Middle frontal gyrus (tissue), 1 donor: ENCODE data around the gene SEC24A.
"Not testable (repeated sequence)": the region's sequence is repeated elsewhere in the genome, so short reads cannot be mapped to it uniquely, and the experiment has no call there.

ENCODE experiments used
- DNase-seq: peaks from one replicate; pipeline ENCODE4 v3.0.0-alpha.2; 2015; ENCODE audit warnings: low spot score; ENCODE audit errors: extremely low spot score

The SEC24A gene

DNA sequence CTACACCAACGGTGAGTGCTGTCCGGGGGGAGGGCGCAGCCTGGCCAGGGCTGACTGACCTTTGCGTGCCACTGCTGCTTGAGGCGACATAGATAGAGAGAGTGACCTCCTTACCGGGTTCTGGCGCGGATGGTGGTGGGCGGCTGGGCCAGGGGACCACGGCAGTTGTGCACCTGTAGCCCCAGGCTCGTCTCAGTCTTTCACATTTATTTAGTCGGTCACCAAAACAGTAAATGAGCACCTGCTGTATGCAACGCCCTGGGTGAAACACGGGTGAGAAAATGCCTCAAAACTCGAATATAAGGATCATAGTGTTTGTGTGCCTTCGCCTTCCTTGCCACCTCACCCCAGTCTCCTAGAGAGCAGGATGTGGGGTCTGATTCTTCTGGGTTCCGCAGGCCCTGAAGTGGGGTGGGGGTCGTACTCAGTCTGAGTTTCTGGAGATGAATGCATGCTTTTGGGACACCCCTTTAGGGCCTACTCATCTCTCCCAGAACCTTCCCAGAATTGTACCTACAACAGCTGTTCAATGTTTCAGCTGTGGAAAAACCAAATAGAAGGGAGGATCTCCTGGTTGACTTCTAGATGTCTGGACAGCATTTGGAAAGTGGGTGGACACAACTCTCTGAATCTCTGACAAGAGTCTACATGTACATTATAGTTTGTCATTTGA is 714 bp downstream of the SEC24A start:
- DNase-seq: no peak

DNA sequence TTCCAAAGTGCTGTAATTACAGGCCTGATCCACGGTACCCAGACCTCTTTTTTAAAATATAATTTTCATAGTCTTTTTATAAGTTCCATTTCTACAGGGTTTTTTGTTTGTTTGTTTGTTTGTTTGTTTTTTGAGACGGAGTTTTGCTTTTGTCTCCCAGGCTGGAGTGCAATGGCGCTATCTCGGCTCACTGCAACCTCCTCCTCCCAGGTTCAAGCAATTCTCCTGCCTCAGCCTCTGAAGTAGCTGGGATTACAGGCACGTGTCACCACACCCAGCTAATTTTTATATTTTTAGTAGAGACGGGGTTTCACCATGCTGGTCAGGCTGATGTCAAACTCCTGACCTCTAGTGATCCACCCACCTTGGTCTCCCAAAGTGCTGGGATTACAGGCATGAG is 2.1 kb downstream of the SEC24A start:
- not testable (repeated sequence) for DNase-seq

DNA sequence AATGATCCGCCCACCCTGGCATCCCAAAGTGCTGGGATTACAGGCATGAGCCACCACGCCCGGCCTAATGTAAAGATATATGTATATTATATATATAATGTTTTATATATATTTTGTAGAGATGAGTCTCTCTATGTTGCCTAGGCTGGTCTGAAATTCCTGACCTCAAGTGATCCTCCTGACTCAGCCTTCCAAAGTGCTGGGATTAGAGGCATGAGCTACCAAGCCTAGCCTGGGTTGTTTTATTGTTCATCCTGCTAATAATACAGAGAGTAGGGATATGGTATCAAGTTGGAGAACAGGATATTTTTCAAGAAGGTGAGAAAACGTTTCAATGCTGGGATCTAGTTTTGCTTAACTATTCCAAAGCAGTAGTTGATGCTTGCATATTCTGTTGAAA is 2.9 kb downstream of the SEC24A start:
- DNase-seq: no peak

DNA sequence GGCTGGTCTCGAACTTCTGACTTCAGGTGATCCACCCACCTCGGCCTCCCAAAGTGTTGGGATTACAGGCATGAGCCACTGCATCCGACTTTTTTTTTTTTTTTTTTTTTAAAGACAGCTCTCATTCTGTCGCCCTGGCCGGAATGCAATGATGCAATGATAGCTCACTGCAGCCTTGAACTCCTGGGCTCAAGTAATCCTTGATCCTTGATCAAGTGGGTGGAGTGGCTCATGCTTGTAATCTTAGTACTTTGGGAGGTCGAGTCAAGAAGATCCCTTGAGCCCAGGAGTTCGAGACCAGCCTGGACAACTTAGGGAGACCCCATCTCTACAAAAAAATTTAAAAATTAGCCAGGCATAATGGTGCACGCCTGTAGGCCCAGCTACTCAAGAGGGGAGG is 8.1 kb downstream of the SEC24A start:
- no peak for DNase-seq

DNA sequence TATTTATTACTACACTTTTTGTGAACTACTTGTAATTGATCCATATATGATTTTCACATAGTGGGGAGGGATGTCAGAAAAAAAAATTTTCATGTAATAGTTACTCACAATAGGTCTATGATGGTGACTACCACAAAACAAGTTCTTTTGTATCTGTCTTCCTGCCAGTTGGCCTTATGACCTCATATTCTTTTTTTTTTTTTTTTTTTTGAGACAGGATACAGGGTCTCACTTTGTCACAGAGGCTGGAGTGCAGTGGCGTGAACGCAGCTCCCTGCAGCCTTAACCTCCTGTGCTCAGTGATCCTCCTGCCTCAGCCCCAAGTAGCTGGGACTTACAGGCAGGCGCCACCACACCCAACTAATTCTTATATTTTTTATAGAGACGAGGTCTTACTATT is 10.9 kb downstream of the SEC24A start:
- DNase-seq: no peak

DNA sequence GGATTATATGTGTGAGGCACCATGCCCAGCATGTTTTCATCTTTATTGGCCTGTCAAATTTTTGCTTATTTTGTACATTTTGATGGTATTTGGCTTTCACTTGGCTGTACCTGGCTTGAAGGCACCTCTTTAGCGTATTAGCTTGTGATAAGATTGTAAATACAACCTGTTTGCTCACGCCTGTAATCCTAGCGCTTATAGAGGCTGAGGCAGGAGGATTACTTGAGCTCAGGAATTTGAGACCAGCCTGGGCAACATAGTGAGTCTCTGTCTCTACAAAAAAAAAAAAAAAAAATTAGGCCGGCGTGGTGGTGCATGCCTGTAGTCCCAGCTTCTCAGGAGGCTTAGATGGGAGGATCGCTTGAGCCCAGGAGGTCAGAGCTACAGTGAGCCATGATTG is 11.3 kb downstream of the SEC24A start:
- no peak for DNase-seq

DNA sequence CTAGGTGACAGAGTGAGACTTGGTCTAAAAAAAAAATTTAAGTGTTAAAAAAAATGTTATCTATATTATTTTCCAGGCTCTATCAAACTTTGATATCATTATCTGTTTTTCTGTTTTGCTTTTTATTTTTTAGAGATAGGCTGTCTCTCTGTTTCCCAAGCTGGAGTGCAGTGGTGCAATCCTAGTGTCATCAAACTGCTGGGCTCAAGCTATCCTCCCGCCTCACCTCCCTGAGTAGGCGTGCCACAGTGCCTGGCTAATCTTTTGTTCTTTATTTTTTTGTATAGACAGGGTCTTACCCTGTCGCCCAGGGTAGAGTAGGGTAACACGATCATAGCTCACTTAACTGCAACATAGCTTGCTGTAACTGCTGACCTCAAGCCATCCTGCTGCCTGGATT is 14.4 kb downstream of the SEC24A start:
- DNase-seq: no peak

DNA sequence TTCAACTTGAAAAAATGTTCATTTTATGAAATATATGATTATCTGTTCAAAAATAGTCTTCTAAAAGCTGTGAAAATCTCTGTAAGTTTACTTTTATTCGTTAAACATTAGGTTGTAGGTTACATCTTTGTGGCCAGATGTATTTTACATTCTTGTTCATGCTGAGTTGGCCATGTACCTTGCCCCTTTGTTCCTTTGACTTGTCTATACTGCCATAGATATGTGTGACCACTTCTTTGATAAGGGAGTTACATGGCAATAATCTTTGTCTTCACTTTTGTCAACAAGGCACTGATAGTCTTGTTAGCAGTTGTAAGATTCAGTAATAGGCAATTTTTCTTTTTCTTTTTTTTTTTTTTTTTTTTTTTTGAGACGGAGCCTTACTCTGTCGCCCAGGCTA is 15.9 kb downstream of the SEC24A start:
- no peak for DNase-seq

DNA sequence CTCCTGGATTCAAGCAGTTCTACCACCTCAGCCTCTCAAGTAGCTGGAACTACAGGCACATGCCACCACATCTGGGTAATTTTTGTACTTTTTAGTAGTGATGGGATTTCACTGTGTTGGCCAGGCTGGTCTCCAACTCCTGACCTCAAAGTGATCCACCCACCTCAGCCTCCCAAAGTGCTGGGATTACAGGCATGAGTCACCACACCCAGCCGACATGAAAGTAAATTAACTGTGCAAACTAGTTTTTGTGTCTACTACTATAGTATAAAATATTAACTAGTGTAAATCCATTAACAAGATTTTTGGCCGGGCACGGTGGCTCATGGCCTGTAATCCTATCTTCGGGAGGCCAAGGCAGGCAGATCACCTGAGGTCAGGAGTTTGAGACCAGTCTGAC is 25.0 kb downstream of the SEC24A start:
- DNase-seq: not testable (repeated sequence)

DNA sequence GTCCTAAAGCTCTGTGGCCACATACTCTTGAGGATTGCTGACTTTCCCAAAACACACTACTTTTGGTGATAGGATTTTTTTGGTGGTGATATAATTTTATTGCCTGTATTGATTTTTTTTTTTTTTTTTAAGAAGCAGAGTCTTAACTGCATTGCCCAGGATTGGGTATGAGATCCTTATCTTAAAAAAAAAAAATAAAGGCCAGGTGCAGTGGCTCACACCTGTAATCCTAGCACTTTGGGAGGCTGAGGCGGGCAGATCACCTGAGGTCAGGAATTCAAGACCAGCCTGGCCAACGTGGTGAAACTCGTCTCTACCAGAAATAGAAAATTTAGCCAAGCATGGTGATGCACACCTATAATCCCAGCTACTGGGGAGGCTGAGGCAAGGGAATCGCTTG is 28.8 kb downstream of the SEC24A start:
- not testable (repeated sequence) for DNase-seq

DNA sequence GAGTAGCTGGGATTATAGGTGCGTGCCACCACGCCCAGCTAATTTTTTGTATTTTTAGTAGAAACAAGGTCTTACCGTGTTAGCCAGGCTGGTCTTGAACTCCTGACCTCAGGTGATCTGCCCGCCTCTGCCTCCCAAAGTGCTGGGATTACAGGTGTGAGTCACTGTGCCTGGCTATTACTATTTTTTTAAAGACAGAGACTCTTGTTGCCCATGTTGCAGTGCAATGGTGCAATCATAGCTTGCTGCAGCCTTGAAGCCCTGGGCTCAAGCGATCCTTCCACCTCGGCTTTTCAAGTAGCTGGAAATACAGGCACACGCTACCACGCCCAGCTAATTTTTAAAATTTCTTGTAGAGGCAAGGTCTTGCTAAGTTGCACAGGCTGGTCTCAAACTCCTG is 41.6 kb downstream of the SEC24A start:
- not testable (repeated sequence) for DNase-seq

DNA sequence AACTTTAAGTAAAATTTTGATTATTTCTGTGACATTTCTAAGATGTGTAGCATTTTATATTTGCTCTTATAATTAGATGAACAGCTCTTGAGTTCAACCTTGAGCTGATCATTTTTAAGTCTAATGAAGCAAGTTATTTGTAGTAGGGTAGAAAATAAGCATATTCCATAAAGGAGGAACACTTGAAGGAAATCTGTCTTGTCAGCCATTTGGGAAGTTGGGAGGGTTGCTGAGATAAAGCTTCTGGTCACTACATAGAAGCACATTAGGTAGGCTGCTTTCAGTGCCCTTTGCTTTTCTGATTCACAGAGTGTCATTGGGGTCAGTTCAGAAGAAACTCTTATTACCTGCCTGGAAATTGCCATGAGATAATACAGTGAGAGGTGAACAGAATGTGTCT is 44.1 kb downstream of the SEC24A start:
- DNase-seq: no peak

DNA sequence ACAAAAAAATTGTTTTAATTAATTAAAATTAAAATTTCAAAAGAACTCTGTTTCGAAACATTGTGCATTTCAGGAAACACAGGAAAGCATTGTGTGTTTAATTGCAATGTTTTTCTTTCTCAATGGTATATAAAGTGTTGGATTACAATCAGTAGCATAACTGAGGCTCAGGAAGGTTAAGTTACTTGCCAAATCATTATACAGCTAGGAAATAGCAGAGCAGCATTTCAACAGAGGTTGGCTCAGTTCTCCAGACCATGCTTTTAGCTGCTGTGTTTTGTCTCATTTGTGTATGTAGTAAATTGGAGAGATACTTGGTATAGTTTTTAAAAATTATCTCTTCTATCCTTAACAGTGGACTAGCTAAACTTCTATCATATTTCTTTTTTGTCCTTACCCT is 59.7 kb downstream of the SEC24A start:
- no peak for DNase-seq

DNA sequence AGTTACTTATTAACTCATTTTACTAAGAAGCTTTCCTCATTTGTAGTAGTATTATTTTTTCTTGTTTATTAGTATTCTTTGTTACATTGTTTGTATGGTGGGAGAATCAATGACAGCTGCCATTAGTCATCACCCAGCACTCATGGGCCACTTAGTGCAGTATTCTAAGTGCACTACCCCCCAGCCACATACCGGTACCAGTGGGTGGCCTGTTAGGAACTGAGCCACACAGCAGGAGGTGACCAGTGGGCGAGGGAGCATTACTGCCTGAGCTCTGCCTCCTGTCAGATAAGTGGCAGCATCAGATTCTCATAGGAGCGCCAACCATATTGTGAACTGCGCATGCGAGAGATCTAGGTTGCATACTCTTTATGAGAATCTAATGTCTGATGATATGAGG is 65.5 kb downstream of the SEC24A start:
- DNase-seq: no peak

DNA sequence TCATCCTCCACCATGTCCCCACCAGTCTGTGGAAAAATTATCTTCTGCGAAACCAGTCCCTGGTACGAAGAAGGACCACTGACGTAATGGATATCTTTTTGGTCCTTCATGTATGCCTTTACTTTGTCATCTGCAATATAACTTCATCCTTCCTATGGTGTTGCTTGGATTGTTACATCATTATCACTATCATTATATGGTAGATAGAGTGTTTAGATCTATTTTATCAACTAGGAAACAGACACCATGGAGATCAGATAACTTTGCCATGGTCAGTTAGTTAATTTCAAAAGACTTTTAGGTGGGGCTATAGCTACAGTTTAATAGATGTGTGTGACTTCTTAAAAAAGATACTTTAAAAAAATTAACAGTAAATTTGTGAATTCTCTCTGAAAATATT is 66.0 kb downstream of the SEC24A start:
- DNase-seq: no peak

DNA sequence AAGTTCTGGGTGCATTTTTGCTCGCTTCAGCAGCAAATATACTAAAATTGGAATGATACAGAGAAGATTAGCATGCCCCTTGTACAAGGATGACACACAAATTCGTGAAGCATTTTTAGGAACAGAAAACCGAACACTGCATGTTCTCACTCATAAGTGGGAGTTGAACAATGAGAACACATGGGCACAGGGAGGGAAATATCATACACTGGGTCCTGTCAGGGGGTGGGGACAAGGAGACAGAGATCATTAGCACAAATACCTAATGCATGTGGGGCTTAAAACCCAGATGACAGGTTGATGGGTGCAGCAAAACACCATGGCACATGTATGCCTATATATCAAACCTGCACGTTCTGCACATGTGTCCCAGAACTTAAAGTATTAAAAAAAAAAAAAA is 66.9 kb downstream of the SEC24A start:
- not testable (repeated sequence) for DNase-seq

DNA sequence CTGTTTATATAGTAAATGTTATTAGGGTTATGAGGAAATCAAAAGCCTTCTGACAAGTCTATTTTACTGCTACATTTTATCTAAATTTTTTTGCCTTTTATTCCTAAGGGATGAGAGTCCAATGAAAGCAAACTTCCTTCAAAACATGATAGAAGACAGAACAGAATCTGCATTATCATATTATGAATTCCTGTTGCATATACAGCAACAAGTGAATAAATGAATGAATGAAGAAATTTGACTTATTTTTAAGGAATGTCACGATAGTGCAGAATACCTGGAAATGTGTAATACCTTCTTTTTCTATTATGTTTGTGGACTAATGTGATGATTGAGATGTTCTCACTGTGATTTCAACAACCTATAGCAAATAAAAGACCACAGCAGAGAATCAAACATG is 76.3 kb downstream of the SEC24A start:
- no peak for DNase-seq

DNA sequence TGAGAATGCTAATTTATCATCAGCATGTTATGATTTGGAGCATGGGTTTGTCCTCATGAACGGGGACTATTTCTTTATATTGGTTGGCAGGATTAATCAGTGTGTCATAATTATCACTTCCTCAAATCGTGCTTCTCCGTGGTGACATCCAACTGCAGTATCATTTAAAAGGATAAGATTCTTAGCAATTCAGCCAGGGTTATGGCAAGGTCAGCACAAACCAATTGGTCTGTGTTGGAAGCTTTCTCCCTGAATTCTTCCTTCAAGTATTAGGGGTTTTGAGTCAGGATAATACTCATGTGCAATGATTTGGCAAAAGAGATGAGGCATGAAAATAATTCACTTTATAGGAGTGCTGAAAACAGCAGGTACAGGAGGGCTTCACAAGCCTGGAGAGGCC is 84.2 kb downstream of the SEC24A start:
- DNase-seq: no peak

DNA sequence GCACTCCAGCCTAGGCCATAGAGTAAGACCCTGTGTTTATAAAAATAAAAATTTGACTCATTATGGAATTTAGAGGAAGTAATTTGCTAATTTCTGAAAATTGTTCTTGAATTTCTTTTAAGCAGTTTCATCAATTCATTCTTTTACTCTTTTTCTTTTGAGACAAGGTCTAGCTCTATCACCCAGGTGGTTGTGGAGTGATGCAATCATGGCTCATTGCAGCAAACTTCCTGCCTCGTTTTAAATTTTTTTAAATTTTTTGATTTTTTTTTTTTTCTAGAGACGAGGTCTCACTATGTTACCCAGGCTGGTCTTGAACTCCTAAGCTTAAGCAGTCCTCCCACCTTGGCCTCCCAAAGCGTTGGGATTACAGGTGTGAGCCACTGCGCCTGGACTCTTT is 86.7 kb downstream of the SEC24A start:
- DNase-seq: no peak

DNA sequence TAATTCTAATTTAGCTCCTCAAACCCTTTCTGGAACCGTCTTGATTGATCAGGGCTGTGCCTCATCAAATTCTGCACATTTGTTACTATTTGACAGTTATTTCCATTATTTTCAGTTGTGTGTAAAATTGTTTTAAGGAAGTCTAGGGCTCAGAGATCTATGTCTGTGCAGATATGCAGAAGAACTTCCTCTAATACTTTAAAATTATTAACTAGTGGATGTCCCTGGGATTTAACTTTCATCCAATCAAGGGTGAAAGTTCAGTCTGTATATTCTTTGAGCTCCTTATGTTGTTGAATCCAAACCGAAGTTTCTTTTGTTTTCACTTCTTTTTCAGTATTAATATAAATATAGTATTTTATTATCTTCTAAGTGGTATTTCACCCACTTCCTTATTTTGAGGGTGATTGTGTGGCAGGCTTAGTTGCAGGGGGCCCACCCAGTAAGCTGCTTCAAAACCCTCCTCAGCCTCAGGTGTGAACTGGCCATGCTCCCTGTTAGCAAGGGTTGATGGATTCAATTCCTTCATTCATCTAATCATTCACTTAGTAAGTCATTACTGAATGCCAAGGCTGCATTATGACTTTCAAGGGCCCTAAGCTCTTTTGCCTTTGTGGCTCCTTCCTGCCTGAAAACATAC is 87.7 kb downstream of the SEC24A start:
- no peak for DNase-seq

DNA sequence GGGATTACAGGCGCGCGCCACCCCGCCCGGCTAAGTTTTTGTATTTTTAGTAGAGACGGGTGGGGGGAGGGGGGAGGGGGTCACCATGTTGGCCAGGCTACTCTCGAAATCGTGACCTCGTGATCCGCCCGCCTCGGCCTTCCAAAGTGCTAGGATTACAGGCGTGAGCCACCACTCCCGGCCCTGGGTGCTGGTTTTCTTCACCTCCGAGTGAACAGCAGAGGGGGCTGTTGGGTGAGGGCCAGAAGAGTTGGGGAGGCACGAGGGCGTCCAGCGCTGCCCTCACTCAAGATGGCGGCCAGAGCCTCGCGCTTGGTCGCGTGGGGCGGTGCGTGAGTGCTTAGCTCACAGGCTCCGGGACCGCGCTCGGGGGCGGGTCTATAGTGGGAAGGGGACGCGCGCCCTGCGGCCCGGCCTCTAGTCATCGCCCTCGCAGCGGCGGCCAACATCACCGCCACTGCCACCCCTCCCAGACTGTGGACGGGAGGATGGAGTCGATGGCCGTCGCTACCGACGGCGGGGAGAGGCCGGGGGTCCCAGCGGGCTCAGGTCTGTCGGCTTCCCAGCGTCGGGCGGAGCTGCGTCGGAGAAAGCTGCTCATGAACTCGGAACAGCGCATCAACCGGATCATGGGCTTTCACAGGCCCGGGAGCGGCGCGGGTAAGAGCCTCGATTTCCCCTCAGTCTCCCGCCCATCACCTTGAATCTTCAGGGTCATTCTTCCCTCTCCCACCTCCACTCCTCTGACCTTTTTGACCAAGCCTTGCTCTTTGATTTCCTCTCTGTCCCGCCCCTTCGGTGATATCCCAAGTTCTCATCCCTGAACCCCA is 89.8 kb downstream of the SEC24A start, which contains the start of gene CAMLG:
TSS of gene CAMLG (plus strand) at position 416 of the 830 bp plus-strand sequence. CDS start at position 489, 73 bp downstream.
- DNase-seq: peak; percentile 95

DNA sequence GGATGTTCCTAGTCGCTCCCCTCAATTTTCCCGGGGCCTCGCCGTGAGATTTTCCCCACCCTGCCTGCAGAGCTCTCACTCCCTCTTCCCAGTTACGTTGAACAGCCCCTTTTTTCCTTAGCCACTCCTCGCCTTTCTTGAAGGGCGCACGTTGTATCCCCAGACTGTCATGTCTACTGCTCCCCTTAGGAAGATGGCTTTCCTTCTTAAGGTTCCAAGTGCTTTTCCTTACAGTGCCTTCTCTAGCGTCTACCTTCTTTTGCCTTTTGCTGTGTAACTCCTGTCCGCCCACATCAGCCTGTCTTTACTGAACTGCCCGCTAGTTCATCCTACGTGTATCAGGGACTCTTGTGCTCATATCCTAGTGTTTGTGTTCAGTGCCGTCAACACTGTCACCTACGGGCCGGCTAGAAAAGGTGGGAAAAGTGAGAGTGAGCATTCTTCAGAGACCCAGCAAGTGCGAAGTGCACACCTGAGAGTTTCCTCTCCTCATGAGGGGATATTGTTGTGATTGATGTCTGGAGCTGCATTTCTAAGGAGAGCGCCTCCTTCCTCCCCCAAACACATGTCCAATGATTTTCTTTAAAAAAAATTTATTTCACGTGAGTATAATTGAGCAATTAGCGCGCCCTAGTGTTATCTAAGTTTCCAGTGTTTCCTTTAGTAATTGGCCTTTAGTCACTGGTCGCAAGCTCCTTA is 90.5 kb downstream of the SEC24A start:
- no peak for DNase-seq
